H1 (cell line): ENCODE measurements around the gene FGB. TPM values are rescaled to one million over a fixed set of nuclear protein-coding genes. Genes with fewer than 3 reads are reported as not detected.

Experiments
- CTCF ChIA-PET: fragments of 300-600 bp; sonication (Branson Sonifier 250); formaldehyde crosslinking; loops from one replicate; lab custom pipeline; 2021; ENCODE audit not compliant: partially characterized antibody; lab: Charles Lee
- POLR2A ChIA-PET: fragments of 300-600 bp; sonication (Branson Sonifier 250); formaldehyde crosslinking; loops from one replicate; lab custom pipeline; 2021; ENCODE audit warnings: inconsistent platforms; ENCODE audit not compliant: partially characterized antibody; lab: Charles Lee
- DNase-seq, 2 experiments: peaks; one replicate each; pipeline versions ENCODE4 v3.0.0 to v3.0.0-alpha.2; 2010 to 2022; ENCODE audit warnings: low spot score in 2 of 2, low read depth in 1 of 2, mixed read lengths in 1 of 2
- FAIRE-seq: peaks from 2 replicates; lab custom pipeline; 2011; peaks lifted over from hg19 to GRCh38; lab: Jason Lieb, UNC
- H2AFZ ChIP-seq: 2 replicates; pipeline ENCODE4 v1.8.1; 2012; ENCODE audit warnings: low read length, inconsistent platforms
- H2AK5ac ChIP-seq: 2 replicates; pipeline ENCODE4 v1.6.1; 2013; ENCODE audit warnings: low read depth, low read length
- H2BK120ac ChIP-seq: replicated peaks from 2 replicates; pipeline ENCODE3; 2013; ENCODE audit warnings: low read depth, low read length, inconsistent platforms
- H2BK12ac ChIP-seq: 2 replicates; pipeline ENCODE4 v1.6.1; 2013; ENCODE audit warnings: low read depth, low read length
- H2BK15ac ChIP-seq: 2 replicates; pipeline ENCODE4 v1.6.1; 2013; ENCODE audit warnings: low read length
- H2BK20ac ChIP-seq: 2 replicates; pipeline ENCODE4 v1.6.1; 2013; ENCODE audit warnings: low read length
- H2BK5ac ChIP-seq: 2 replicates; pipeline ENCODE4 v1.6.1; 2013; ENCODE audit warnings: low read depth, low read length
- H3K14ac ChIP-seq: 2 replicates; pipeline ENCODE4 v1.6.1; 2013; ENCODE audit warnings: inconsistent platforms; ENCODE audit not compliant: insufficient read length
- H3K18ac ChIP-seq: 2 replicates; pipeline ENCODE4 v1.6.1; 2013; ENCODE audit warnings: low read length; ENCODE audit errors: extremely low read depth
- H3K23ac ChIP-seq: 2 replicates; pipeline ENCODE4 v1.6.1; 2013; ENCODE audit warnings: inconsistent platforms; ENCODE audit not compliant: insufficient read length
- H3K23me2 ChIP-seq: 2 replicates; pipeline ENCODE4 v1.6.1; 2013; ENCODE audit warnings: low read depth, low read length
- H3K27ac ChIP-seq: 2 replicates; pipeline ENCODE4 v1.6.1; 2011; ENCODE audit warnings: low read depth, low read length, inconsistent platforms
- H3K27me3 ChIP-seq, 4 experiments: replicated peaks in 1 of 4; 1 replicate in 1 of 4; 2 replicates in 3 of 4; pipeline versions ENCODE4 v1.6.1 to v1.8.1; 2011 to 2013; ENCODE audit warnings: low read length in 3 of 4, mild to moderate bottlenecking in 3 of 4, inconsistent platforms in 2 of 4, mixed read lengths in 2 of 4, moderate library complexity in 1 of 4; ENCODE audit not compliant: control insufficient read depth in 3 of 4, insufficient read depth in 3 of 4; ENCODE audit errors: extremely low read depth in 1 of 4
- H3K36me3 ChIP-seq, 4 experiments: 2 replicates each; pipeline versions ENCODE4 v1.6.1 to v1.8.1; 2011 to 2013; ENCODE audit warnings: mild to moderate bottlenecking in 4 of 4, low read length in 3 of 4, moderate library complexity in 2 of 4, control low read depth in 1 of 4, inconsistent platforms in 1 of 4; ENCODE audit not compliant: insufficient read depth in 4 of 4, control insufficient read depth in 2 of 4
- H3K4ac ChIP-seq: replicated peaks from 2 replicates; pipeline ENCODE3; 2013; ENCODE audit warnings: low read length, low read depth, mixed read lengths, inconsistent platforms; ENCODE audit not compliant: insufficient read length
- H3K4me1 ChIP-seq, 4 experiments: replicated peaks in 1 of 4; 1 replicate in 1 of 4; 2 replicates in 3 of 4; pipeline versions ENCODE4 v1.6.1 to v1.8.1; 2011 to 2013; ENCODE audit warnings: low read length in 3 of 4, inconsistent platforms in 2 of 4, mixed read lengths in 1 of 4; ENCODE audit not compliant: insufficient read depth in 4 of 4, control insufficient read depth in 3 of 4
- H3K4me2 ChIP-seq, 2 experiments: 2 replicates each; pipeline versions ENCODE4 v1.6.1 to v1.8.1; 2011 to 2013; ENCODE audit warnings: low read depth in 2 of 2, low read length in 2 of 2, control low read depth in 1 of 2, inconsistent platforms in 1 of 2, mild to moderate bottlenecking in 1 of 2; ENCODE audit not compliant: insufficient read depth in 1 of 2
- H3K4me3 ChIP-seq, 4 experiments: fragments of 200-600, 300-600 bp in 1 of 4; sonication (generic), shearing (Covaris generic), sonication (Bioruptor Twin) in 1 of 4; 2 replicates each; pipeline versions ENCODE4 v1.5.1 to v1.8.1; 2011 to 2016; ENCODE audit warnings: low read length in 4 of 4, low read depth in 3 of 4, control low read depth in 2 of 4, inconsistent platforms in 2 of 4, mild to moderate bottlenecking in 2 of 4, mixed read lengths in 1 of 4, moderate library complexity in 1 of 4; ENCODE audit not compliant: insufficient read depth in 2 of 4; ENCODE audit errors: extremely low read depth in 1 of 4
- H3K56ac ChIP-seq: replicated peaks from 2 replicates; pipeline ENCODE3; 2013; ENCODE audit warnings: low read depth, mild to moderate bottlenecking, mixed read lengths, low read length, inconsistent platforms; ENCODE audit not compliant: insufficient read length
- H3K79me1 ChIP-seq: 2 replicates; pipeline ENCODE4 v1.6.1; 2013; ENCODE audit warnings: low read depth, low read length, control low read depth
- H3K79me2 ChIP-seq, 2 experiments: 2 replicates each; pipeline versions ENCODE4 v1.6.1 to v1.8.1; 2012 to 2013; ENCODE audit warnings: low read length in 2 of 2, mild to moderate bottlenecking in 2 of 2, inconsistent platforms in 1 of 2; ENCODE audit not compliant: insufficient read depth in 2 of 2, control insufficient read depth in 1 of 2
- H3K9ac ChIP-seq, 4 experiments: replicated peaks in 1 of 4; 1 replicate in 1 of 4; 2 replicates in 3 of 4; pipeline versions ENCODE4 v1.6.1 to v1.8.1; 2011 to 2013; ENCODE audit warnings: low read depth in 3 of 4, low read length in 3 of 4, control low read depth in 2 of 4, mild to moderate bottlenecking in 2 of 4, moderate library complexity in 2 of 4, inconsistent platforms in 1 of 4; ENCODE audit errors: extremely low read depth in 1 of 4
- H3K9me3 ChIP-seq, 2 experiments: 2 replicates each; pipeline versions ENCODE4 v1.6.1 to v1.8.1; 2012 to 2013; ENCODE audit warnings: mild to moderate bottlenecking in 2 of 2, moderate library complexity in 2 of 2, control low read depth in 1 of 2, inconsistent platforms in 1 of 2, low read depth in 1 of 2, low read length in 1 of 2, mixed read lengths in 1 of 2; ENCODE audit not compliant: insufficient read depth in 2 of 2
- H4K20me1 ChIP-seq, 2 experiments: replicated peaks in 1 of 2; 2 replicates each; pipeline versions ENCODE3 to v1.8.1; 2011 to 2013; ENCODE audit warnings: inconsistent platforms in 2 of 2, low read length in 2 of 2, mild to moderate bottlenecking in 1 of 2; ENCODE audit not compliant: insufficient read depth in 2 of 2, control insufficient read depth in 1 of 2
- H4K5ac ChIP-seq: 2 replicates; pipeline ENCODE4 v1.6.1; 2013; ENCODE audit warnings: low read length, low read depth, mixed read lengths, inconsistent platforms; ENCODE audit not compliant: insufficient read length
- H4K8ac ChIP-seq: 2 replicates; pipeline ENCODE4 v1.8.0; 2013; ENCODE audit warnings: mild to moderate bottlenecking, moderate library complexity, low read length, inconsistent platforms; ENCODE audit not compliant: insufficient read depth; ENCODE audit errors: extremely low read depth
- H4K91ac ChIP-seq: replicated peaks from 2 replicates; pipeline ENCODE3; 2013; ENCODE audit warnings: low read length, mixed read lengths, inconsistent platforms; ENCODE audit not compliant: insufficient read length
- CBX5 ChIP-seq: fragments of 300-800, 300-1000 bp; sonication (generic); IDR thresholded peaks from 2 replicates; pipeline ENCODE4 v1.7.1; 2016; ENCODE audit warnings: antibody characterized with exemption, low read length, low read depth
- WGBS, 2 experiments: shearing (Covaris generic) in 1 of 2; methylation state at CpG; one replicate each; pipeline versions ENCODE4 v1.1.6 to v1.1.7; 2013 to 2015; ENCODE audit warnings: low lambda C conversion rate in 2 of 2, mixed read lengths in 2 of 2, inconsistent platforms in 1 of 2, low coverage in 1 of 2, missing lambda C conversion rate in 1 of 2; ENCODE audit not compliant: insufficient replicate concordance in 2 of 2, insufficient coverage in 1 of 2, insufficient read length in 1 of 2; ENCODE audit errors: extremely low coverage in 1 of 2, missing lambda C conversion rate in 1 of 2; 5-methylcytosine and 5-hydroxymethylcytosine counted together
- polyA plus RNA-seq, 7 experiments: library from polyadenylated mRNA; depleted of rRNA in 3 of 7; stranded (reverse) in 5 of 7; unstranded in 2 of 7; fragments of >200 nt in 5 of 7; fragments of 200-250 nt in 2 of 7; gene quantifications; 1 replicate in 5 of 7; 2 replicates in 1 of 7; 4 replicates in 1 of 7; pipeline versions ENCODE4 v1.2.1 to v1.2.3, GENCODE V29; 2011 to 2013; ENCODE audit warnings: missing spikeins in 2 of 7, mixed read lengths in 2 of 7
- total RNA-seq: library from RNA; stranded (reverse); fragmentation: NEBNext Ultra II Directional; extraction: Animal tissue kit (Norgen Biotek cat#: 25700); gene quantifications from 2 replicates; pipeline ENCODE4 v1.2.1, GENCODE V29; 2021

The FGB gene
- total and polyA plus RNA-seq, 2 of the 8 experiments (the other 6 are each of a cell fraction or from before 2014, with no cell fraction given): not detected

- Histone ChIP-seq H3K18ac (no peak overlapping the region), H4K8ac (no peak overlapping the region), H3K4me1 (no peaks in the 10 kb centered on the region), H4K5ac (no peak overlapping the region), H2BK15ac (no peak overlapping the region), H2AK5ac (no peak overlapping the region), H3K4me3 (no peak overlapping the region), H3K27me3 (no peaks in the 10 kb centered on the region), H4K91ac (no peak overlapping the region), H2BK20ac (no peak overlapping the region), H2BK120ac (no peak overlapping the region), H3K23me2 (no peaks in the 10 kb centered on the region), H2BK5ac (no peak overlapping the region), H4K20me1 (no peaks in the 10 kb centered on the region), H3K27ac (no peak overlapping the region), H2AFZ (no peak overlapping the region), H3K4me2 (no peak overlapping the region), H2BK12ac (no peak overlapping the region), H3K4ac (no peak overlapping the region), H3K79me2 (no peaks in the 10 kb centered on the region), H3K23ac (no peak overlapping the region), H3K36me3 (no peaks in the 10 kb centered on the region), H3K9ac (no peak overlapping the region), H3K56ac (no peak overlapping the region), H3K79me1 (no peaks in the 10 kb centered on the region), H3K14ac (no peak overlapping the region), H3K9me3 (no peaks in the 10 kb centered on the region)
- 88% methylated on average over 5 of the region's 5 CpGs; no CpG with 5 or more reads in 1 of the 2 experiments for WGBS, 2 experiments
- ChIA-PET POLR2A (no interaction called here), CTCF (interaction anchor here (0.8 to 2.8 kb wide), 7 partner anchors 14 to 207 kb away, joined by 3 to 14 read pairs (median 6); no protein-coding TSS in a partner anchor)
- DNase-seq (no peak), FAIRE-seq (no peak)
- no peak for TF ChIP-seq CBX5
These were observed 10.5 kb downstream of the FGB start for GRCh38 chr4:154573190-154573870.
